ENCODE measurements around the gene CASS4. TPM values are rescaled to one million over a fixed set of nuclear protein-coding genes. Genes with fewer than 3 reads are reported as not detected.

CASS4 gene
- total RNA-seq, 1 experiment from 2014 or later: 0.17 TPM

- CTCF ChIA-PET: no interaction called here
- peaks cover 38 to 49% of the 10 kb centered on the region in 2 experiments for H3K36me3 ChIP-seq (ENCODE audit: control insufficient read depth in 1 of 2, insufficient read depth in 2 of 2, low read length in 2 of 2)
Measured at GRCh38 chr20:56386219-56386618, 25.8 kb upstream of the CASS4 start.

More at GRCh38 chr20:56386219-56386618, 25.8 kb upstream of the CASS4 start:
- Histone ChIP-seq H3K9ac (ENCODE audit: low read length) (no peak overlapping the region), H3K4me2 (ENCODE audit: low read length) (no peak overlapping the region), H3K27ac (ENCODE audit: low read depth, low read length) (no peak overlapping the region), H3K9me2 (ENCODE audit: insufficient read depth) (no peaks in the 10 kb centered on the region), H3K79me2 (ENCODE audit: insufficient read depth, low read length) (peaks cover 96% of the 10 kb centered on the region), H2AFZ (ENCODE audit: low read depth, low read length, poor library complexity, severe bottlenecking) (no peak overlapping the region), H3K4me1 (ENCODE audit: control insufficient read depth in 1 of 2, insufficient read depth in 2 of 2, low read length in 2 of 2) (peaks cover 5 to 7% of the 10 kb centered on the region in 2 experiments; a peak in 3 of 4 replicates), H3K4me3 (replicated peaks in 1 of 2; ENCODE audit: low read depth in 1 of 2, low read length in 2 of 2) (no peak overlapping the region), H4K20me1 (ENCODE audit: insufficient read depth) (no peaks in the 10 kb centered on the region), H3K27me3 (ENCODE audit: insufficient read depth, low read length) (no peaks in the 10 kb centered on the region), H3K9me3 (ENCODE audit: control insufficient read depth in 1 of 2, insufficient read depth in 1 of 2, low read depth in 1 of 2, low read length in 2 of 2) (no peaks in the 10 kb centered on the region)
- BruUV-seq (replicated peaks): no TSS peak
- TF ChIP-seq SP1 (IDR thresholded peaks at IDR 0.05; ENCODE audit: low read depth): no peak
- no peak for TF ChIP-seq EZH2phosphoT487 (IDR thresholded peaks at IDR 0.05; ENCODE audit: borderline replicate concordance)
- TF ChIP-seq POLR2AphosphoS5 (IDR thresholded peaks at IDR 0.05; ENCODE audit: low read depth, low read length): no peak
- no peak for TF ChIP-seq TCF7L2 (IDR thresholded peaks at IDR 0.05; ENCODE audit: borderline replicate concordance, extremely low read depth, insufficient read depth, insufficient read length)
- no peak for TF ChIP-seq CBX3 (IDR thresholded peaks at IDR 0.05; ENCODE audit: low read depth)
- TF ChIP-seq SIN3A (IDR thresholded peaks at IDR 0.05; ENCODE audit: low read depth): no peak
- TF ChIP-seq ZNF274 (IDR thresholded peaks at IDR 0.05; ENCODE audit: low read depth, low read length): no peak
- no peak for TF ChIP-seq RAD21 (IDR thresholded peaks at IDR 0.05; ENCODE audit: low read depth)
- no peak for TF ChIP-seq SRF (IDR thresholded peaks at IDR 0.05; ENCODE audit: low read depth)
- TF ChIP-seq ZFX (IDR thresholded peaks at IDR 0.05): no peak
- TF ChIP-seq, protein P1, sequence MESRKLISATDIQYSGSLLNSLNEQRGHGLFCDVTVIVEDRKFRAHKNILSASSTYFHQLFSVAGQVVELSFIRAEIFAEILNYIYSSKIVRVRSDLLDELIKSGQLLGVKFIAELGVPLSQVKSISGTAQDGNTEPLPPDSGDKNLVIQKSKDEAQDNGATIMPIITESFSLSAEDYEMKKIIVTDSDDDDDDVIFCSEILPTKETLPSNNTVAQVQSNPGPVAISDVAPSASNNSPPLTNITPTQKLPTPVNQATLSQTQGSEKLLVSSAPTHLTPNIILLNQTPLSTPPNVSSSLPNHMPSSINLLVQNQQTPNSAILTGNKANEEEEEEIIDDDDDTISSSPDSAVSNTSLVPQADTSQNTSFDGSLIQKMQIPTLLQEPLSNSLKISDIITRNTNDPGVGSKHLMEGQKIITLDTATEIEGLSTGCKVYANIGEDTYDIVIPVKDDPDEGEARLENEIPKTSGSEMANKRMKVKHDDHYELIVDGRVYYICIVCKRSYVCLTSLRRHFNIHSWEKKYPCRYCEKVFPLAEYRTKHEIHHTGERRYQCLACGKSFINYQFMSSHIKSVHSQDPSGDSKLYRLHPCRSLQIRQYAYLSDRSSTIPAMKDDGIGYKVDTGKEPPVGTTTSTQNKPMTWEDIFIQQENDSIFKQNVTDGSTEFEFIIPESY (IDR thresholded peaks at IDR 0.05; ENCODE audit: extremely low read depth, insufficient replicate concordance, low read length): no peak
- no peak for TF ChIP-seq ATF3 (IDR thresholded peaks at IDR 0.05)
- no peak for TF ChIP-seq MAX (IDR thresholded peaks at IDR 0.05)
- no peak for TF ChIP-seq EGR1 (IDR thresholded peaks at IDR 0.05; ENCODE audit: low read depth)
- no peak for TF ChIP-seq CTCF (IDR thresholded peaks at IDR 0.05 in 2 of 3, conservative IDR thresholded peaks at IDR 0.05 in 1 of 3; ENCODE audit: borderline replicate concordance in 1 of 3, insufficient read depth in 1 of 3, low read depth in 2 of 3, low read length in 2 of 3)
- TF ChIP-seq, protein P2, sequence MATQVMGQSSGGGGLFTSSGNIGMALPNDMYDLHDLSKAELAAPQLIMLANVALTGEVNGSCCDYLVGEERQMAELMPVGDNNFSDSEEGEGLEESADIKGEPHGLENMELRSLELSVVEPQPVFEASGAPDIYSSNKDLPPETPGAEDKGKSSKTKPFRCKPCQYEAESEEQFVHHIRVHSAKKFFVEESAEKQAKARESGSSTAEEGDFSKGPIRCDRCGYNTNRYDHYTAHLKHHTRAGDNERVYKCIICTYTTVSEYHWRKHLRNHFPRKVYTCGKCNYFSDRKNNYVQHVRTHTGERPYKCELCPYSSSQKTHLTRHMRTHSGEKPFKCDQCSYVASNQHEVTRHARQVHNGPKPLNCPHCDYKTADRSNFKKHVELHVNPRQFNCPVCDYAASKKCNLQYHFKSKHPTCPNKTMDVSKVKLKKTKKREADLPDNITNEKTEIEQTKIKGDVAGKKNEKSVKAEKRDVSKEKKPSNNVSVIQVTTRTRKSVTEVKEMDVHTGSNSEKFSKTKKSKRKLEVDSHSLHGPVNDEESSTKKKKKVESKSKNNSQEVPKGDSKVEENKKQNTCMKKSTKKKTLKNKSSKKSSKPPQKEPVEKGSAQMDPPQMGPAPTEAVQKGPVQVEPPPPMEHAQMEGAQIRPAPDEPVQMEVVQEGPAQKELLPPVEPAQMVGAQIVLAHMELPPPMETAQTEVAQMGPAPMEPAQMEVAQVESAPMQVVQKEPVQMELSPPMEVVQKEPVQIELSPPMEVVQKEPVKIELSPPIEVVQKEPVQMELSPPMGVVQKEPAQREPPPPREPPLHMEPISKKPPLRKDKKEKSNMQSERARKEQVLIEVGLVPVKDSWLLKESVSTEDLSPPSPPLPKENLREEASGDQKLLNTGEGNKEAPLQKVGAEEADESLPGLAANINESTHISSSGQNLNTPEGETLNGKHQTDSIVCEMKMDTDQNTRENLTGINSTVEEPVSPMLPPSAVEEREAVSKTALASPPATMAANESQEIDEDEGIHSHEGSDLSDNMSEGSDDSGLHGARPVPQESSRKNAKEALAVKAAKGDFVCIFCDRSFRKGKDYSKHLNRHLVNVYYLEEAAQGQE (IDR thresholded peaks at IDR 0.05; ENCODE audit: low read depth): no peak
- TF ChIP-seq ELF1 (IDR thresholded peaks at IDR 0.05; ENCODE audit: borderline replicate concordance, low read depth): no peak
- intact Hi-C loops (cut with micrococcal nuclease): no loop called here
- ChIA-PET RAD21 (ENCODE audit: low non-redundant PET in 1 of 2, low total read pairs in 2 of 2, uncharacterized antibody in 2 of 2, unreplicated experiment in 2 of 2) (no interaction called here), POLR2A (no interaction called here)
- DNase-seq (ENCODE audit: low read depth, low spot score): no peak
- ATAC-seq: no peak

Measured in HCT116 (cell line).